Keratinocyte (primary cell): ENCODE data around the gene BTG2. TPM values are rescaled to one million over a fixed set of nuclear protein-coding genes. Genes with fewer than 3 reads are reported as not detected.

Experiments
- DNase-seq: peaks from one replicate; pipeline ENCODE4 v3.0.0-alpha.2; 2011; ENCODE audit warnings: low read depth, missing footprints, low spot score
- FAIRE-seq: peaks from 2 replicates; lab custom pipeline; 2011; peaks lifted over from hg19 to GRCh38; lab: Jason Lieb, UNC
- H2AFZ ChIP-seq: 2 replicates; pipeline ENCODE4 v1.6.0; 2012; ENCODE audit warnings: low read length, control low read depth, inconsistent platforms; ENCODE audit not compliant: control insufficient read depth
- H3K27ac ChIP-seq: 2 replicates; pipeline ENCODE4 v1.5.1; 2011; ENCODE audit warnings: low read length; ENCODE audit not compliant: control insufficient read depth, insufficient read depth
- H3K27me3 ChIP-seq: 3 replicates; pipeline ENCODE4 v1.6.0; 2011; ENCODE audit warnings: low read length; ENCODE audit not compliant: control insufficient read depth, insufficient read depth; ENCODE audit errors: extremely low read depth
- H3K36me3 ChIP-seq, 2 experiments: 2 replicates in 1 of 2; 3 replicates in 1 of 2; pipeline ENCODE4 v1.5.1; 2011; ENCODE audit warnings: low read length in 2 of 2, mild to moderate bottlenecking in 1 of 2; ENCODE audit not compliant: control insufficient read depth in 2 of 2, insufficient read depth in 2 of 2; ENCODE audit errors: extremely low read depth in 1 of 2
- H3K4me1 ChIP-seq: 3 replicates; pipeline ENCODE4 v1.5.1; 2011; ENCODE audit warnings: low read length; ENCODE audit not compliant: control insufficient read depth, insufficient read depth; ENCODE audit errors: extremely low read depth
- H3K4me2 ChIP-seq: 3 replicates; pipeline ENCODE4 v1.6.0; 2011; ENCODE audit warnings: low read depth, low read length; ENCODE audit not compliant: control insufficient read depth, insufficient read depth; ENCODE audit errors: extremely low read depth
- H3K4me3 ChIP-seq, 3 experiments: fragments of 200-600 bp in 1 of 3; sonication (generic) in 1 of 3; 2 replicates in 2 of 3; 3 replicates in 1 of 3; pipeline ENCODE4 v1.5.1; 2011 to 2016; ENCODE audit warnings: low read length in 3 of 3, mild to moderate bottlenecking in 3 of 3, control low read depth in 2 of 3, inconsistent platforms in 1 of 3, low read depth in 1 of 3, mixed read lengths in 1 of 3, mixed run types in 1 of 3, moderate library complexity in 1 of 3; ENCODE audit not compliant: control insufficient read depth in 2 of 3, insufficient read depth in 2 of 3; ENCODE audit errors: extremely low read depth in 1 of 3
- H3K79me2 ChIP-seq: 2 replicates; pipeline ENCODE4 v1.6.0; 2012; ENCODE audit warnings: low read length; ENCODE audit not compliant: control insufficient read depth, insufficient read depth
- H3K9ac ChIP-seq: 3 replicates; pipeline ENCODE4 v1.6.0; 2011; ENCODE audit warnings: low read length; ENCODE audit not compliant: control insufficient read depth, insufficient read depth; ENCODE audit errors: extremely low read depth
- H3K9me1 ChIP-seq: 3 replicates; pipeline ENCODE4 v1.6.0; 2011; ENCODE audit warnings: low read length; ENCODE audit not compliant: control insufficient read depth, insufficient read depth; ENCODE audit errors: extremely low read depth
- H3K9me3 ChIP-seq: 2 replicates; pipeline ENCODE4 v1.5.1; 2012; ENCODE audit warnings: low read depth, low read length; ENCODE audit not compliant: control insufficient read depth
- H4K20me1 ChIP-seq: 3 replicates; pipeline ENCODE4 v1.6.0; 2011; ENCODE audit warnings: low read length; ENCODE audit not compliant: control insufficient read depth, insufficient read depth; ENCODE audit errors: extremely low read depth
- CTCF ChIP-seq, 3 experiments: IDR thresholded peaks in 1 of 3; conservative IDR thresholded peaks in 1 of 3; optimal IDR thresholded peaks in 1 of 3; 2 replicates in 2 of 3; 3 replicates in 1 of 3; pipeline versions ENCODE3 to v1.5.1; 2011; ENCODE audit warnings: low read length in 3 of 3, mild to moderate bottlenecking in 3 of 3, moderate library complexity in 2 of 3, control low read depth in 1 of 3, inconsistent platforms in 1 of 3; ENCODE audit not compliant: insufficient read depth in 2 of 3; ENCODE audit errors: extremely low read depth in 1 of 3
- EZH2 ChIP-seq: IDR thresholded peaks from one replicate; pipeline ENCODE4 v1.6.1; 2012; ENCODE audit warnings: inconsistent platforms, mild to moderate bottlenecking, low read length, moderate library complexity
- dilution Hi-C: fragments of 300-500 bp; cut with MboI; formaldehyde crosslinking; loops from one replicate; pipeline ENCODE4 v1.7.0; 2020; ENCODE audit warnings: low sequenced_read_pairs; ENCODE audit not compliant: extremely low pct_ligation_motif_present
- polyA plus RNA-seq, 5 experiments: library from polyadenylated mRNA; depleted of rRNA in 3 of 5; stranded (reverse) in 3 of 5; stranded (forward) in 1 of 5; unstranded in 1 of 5; fragments of >200 nt; gene quantifications; 1 replicate in 1 of 5; 2 replicates in 3 of 5; 3 replicates in 1 of 5; pipeline versions ENCODE4 v1.2.1 to v1.2.3, GENCODE V29; 2011 to 2012; ENCODE audit warnings: missing spikeins in 2 of 5, low read depth in 1 of 5, low replicate concordance in 1 of 5

Gene BTG2
- polyA plus RNA-seq, 1 donor (not counting 4 experiments of a cell fraction or from before 2014, with no cell fraction given) = 117 TPM

- Histone ChIP-seq H3K4me1 (peaks cover 39% of the 10 kb centered on the region), H3K4me3 (no peak overlapping the region)
- dilution Hi-C loops = no loop called here
Measured at GRCh38 chr1:203287109-203287893, 18.0 kb upstream of the BTG2 start.

GRCh38 chr1:203287898-203288297 lies 17.4 kb upstream of the BTG2 start:
- DNase-seq = no peak
- Histone ChIP-seq H4K20me1 (no peaks in the 10 kb centered on the region), H3K27me3 (no peaks in the 10 kb centered on the region), H3K4me3 (no peak overlapping the region), H2AFZ (peak overlapping the region; percentile 81), H3K27ac (no peak overlapping the region), H3K9me1 (no peaks in the 10 kb centered on the region), H3K4me2 (no peak overlapping the region), H3K79me2 (no peaks in the 10 kb centered on the region), H3K4me1 (peaks cover 39% of the 10 kb centered on the region), H3K9me3 (no peaks in the 10 kb centered on the region), H3K9ac (no peak overlapping the region), H3K36me3 (no peaks in the 10 kb centered on the region)
- TF ChIP-seq EZH2 (no peak), CTCF (optimal IDR thresholded peaks at IDR 0.05 in 1 of 3, IDR thresholded peaks at IDR 0.05 in 1 of 3, conservative IDR thresholded peaks at IDR 0.05 in 1 of 3; ENCODE audit: extremely low read depth in 1 of 3, insufficient read depth in 2 of 3, low read length in 3 of 3) (no peak)
- no peak for FAIRE-seq
- dilution Hi-C loops = no loop called here

More at GRCh38 chr1:203287109-203287893, 18.0 kb upstream of the BTG2 start:
- no peaks in the 10 kb centered on the region for H3K27me3 ChIP-seq
- peak overlapping the region; percentile 81 for H2AFZ ChIP-seq
- no peaks in the 10 kb centered on the region for H3K9me3 ChIP-seq
- H3K36me3 ChIP-seq = no peaks in the 10 kb centered on the region
- H3K9ac ChIP-seq = no peak overlapping the region
- peak overlapping the region; percentile 27 for H3K27ac ChIP-seq
- H4K20me1 ChIP-seq = no peaks in the 10 kb centered on the region
- no peaks in the 10 kb centered on the region for H3K79me2 ChIP-seq
- H3K9me1 ChIP-seq = no peaks in the 10 kb centered on the region
- FAIRE-seq (no peak), DNase-seq (no peak)
- H3K4me2 ChIP-seq = peak overlapping the region; percentile 6
- TF ChIP-seq CTCF (optimal IDR thresholded peaks at IDR 0.05 in 1 of 3, IDR thresholded peaks at IDR 0.05 in 1 of 3, conservative IDR thresholded peaks at IDR 0.05 in 1 of 3; ENCODE audit: extremely low read depth in 1 of 3, insufficient read depth in 2 of 3, low read length in 3 of 3) = no peak
- no peak for TF ChIP-seq EZH2
